ENCODE results near the gene MARCHF3.

GRCh38 chr5:126941403-126941802 lies 89.0 kb downstream of the MARCHF3 start:
- TF ChIP-seq EZH2 (IDR thresholded peaks at IDR 0.05; ENCODE audit: low read length, missing control alignments) (no peak), CTCF (conservative IDR thresholded peaks at IDR 0.05 in 1 of 2, IDR thresholded peaks at IDR 0.05 in 1 of 2; ENCODE audit: low read depth in 1 of 2, low read length in 2 of 2) (no peak)

All from fibroblast of lung (primary cell).